ENCODE results near the gene ATP11B.

Gene ATP11B

DNA sequence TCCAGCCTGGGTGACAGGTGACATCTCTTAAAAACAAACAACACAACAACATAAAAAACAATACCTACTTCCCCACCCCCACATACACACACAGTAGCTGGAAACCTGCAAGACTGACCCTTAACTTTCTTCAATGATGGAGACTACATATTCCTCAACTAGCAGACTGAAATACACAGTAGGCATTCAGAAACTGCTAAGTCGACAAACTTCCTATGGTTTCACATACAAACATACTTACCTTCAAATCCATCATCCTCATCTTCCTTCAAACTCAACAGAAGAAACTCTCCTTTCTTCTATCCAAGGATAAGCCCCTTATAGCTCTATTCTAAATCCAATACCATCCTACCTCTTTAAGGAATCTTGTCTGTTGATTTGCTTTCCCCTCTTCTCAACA lies 156.4 kb downstream of the ATP11B start:
- DNase-seq (ENCODE audit: low read depth in 2 of 2), result no peak

DNA sequence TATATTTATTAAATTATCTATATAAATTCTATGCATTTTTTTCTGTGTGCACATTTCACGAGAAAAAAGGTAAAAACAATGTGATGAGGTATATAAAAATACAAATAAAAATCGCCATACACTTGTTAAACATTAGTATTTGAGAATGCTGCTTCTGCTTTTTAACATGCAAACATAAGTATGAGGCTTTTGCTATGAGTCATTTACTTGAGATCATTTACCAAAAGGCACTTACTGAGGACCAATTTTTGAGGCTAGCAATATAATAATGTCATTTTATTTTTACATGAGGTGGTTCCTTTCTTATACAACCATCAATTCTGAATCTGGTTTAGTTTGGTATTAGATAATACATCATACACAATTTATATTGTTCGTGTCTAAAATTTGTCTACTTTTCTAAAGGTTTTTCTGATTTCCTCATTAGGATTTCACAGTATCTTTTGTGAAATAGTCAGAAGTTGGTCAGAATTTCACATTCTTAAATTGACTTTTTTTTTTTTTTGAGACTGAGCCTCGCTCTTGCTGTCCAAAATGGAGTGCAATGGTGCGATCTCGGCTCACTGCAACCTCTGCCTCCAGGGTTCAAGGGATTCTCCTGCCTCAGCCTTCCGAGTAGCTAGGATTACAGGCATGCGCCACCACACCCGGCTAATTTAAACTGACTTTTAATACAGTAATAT lies 161.4 kb downstream of the ATP11B start:
- no peak for DNase-seq (ENCODE audit: low read depth in 2 of 2)

DNA sequence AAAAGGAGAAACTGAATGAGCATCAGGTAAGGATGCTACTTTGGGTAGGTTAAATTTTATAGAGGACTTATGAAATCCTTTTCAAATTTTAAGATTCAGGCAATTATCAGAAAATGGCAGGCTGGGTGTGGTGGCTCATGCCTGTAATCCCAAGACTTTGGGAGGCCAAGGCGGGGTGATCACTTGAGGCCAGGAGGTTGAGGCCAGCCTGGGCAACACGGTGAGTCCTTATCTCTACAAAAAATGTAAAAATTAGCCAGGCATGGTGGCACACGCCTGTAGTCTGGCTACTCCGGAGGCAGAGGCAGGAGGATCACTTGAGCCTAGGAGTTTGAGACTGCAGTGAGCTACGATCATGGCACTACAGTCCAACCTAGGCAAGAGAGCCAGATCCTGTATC lies 163.9 kb downstream of the ATP11B start:
- DNase-seq (ENCODE audit: low read depth in 2 of 2), result no peak

DNA sequence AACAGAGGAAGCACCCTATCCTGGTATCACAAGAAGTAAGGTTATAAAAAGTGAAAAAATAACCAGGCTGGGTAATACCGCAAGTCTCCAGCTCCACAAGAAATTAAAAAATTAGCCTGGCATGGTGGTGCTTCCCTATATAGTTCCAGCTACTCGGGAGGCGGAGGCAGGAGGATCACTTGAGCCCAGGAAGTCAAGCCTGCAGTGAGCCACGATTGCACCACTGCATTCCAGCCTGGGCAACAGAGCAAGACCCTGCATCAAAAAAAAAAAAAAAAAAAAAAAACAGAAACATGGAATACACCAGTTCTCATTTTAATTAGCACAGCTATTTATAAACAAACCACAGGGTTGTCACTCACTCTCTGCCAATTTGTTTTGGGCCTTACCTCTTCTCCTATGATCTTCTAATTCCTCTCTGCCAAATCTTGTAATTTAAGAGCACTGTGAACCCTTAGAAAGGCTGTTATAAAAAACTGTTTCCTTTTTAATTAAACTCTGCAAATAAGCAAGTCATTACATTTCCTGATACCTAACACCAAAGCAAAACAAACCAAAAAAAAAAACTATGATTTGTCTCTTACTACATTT lies 164.5 kb downstream of the ATP11B start:
- DNase-seq (ENCODE audit: low read depth in 2 of 2), result no peak

DNA sequence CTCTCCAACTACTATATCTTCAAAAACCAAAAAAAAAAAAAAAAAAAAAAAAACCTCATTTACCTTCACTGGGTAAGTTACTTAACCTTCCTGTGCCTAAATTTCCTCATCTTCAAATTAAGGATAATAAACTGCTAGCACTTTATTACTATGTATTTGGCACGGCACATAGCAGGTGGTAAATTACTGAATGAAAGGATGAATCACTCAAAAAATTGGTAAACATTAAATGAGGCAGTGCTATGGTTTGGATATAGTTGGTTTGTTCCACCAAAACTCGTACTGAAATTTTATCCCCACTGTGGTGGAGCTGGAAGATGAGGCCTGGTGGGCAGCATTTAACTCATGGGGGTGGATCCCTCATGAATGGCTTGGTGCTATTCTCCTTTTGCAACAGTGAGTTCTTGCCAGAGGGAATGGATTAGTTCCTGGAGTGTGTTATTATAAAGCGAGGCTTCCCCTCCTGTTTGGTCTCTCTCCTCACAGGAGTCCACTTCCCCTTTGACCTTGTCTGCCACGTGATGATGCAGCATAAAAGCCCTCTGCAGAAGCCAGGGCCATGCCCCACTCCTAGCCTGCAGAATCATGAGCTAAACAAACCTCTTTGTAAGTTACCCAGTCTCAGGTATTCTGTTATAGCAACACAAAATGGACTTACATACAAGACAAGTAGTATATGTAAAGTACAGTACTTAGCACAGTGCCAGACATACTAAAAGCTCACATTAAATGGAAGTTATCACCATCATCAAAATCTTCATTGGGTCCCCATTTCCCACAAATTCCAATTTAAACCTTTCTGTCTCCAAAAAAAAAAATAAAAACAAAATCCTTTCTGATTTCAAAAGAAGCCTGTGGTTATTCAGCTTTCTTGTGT lies 166.4 kb downstream of the ATP11B start:
- no peak for DNase-seq (ENCODE audit: low read depth in 2 of 2)

DNA sequence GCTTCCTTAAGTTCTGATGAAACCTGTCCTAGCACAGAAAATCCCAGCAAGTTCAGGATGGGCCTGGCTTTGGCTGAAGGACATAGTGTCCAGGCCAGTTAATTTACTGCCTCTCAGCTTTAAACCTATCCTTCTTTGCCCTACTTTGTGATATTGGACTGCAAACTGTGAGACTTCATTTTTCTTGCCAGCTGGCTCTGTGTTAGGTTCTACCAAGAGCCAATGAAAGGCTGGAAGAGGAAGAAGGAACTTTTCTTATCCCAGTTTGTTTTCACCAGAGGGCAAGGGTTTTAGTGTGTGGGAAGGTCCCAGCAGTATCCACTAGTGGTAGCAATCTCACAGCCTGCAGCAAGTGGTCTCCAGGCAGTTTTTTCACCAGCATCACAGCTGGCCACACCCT lies 168.9 kb downstream of the ATP11B start:
- DNase-seq (ENCODE audit: low read depth in 2 of 2), result no peak

DNA sequence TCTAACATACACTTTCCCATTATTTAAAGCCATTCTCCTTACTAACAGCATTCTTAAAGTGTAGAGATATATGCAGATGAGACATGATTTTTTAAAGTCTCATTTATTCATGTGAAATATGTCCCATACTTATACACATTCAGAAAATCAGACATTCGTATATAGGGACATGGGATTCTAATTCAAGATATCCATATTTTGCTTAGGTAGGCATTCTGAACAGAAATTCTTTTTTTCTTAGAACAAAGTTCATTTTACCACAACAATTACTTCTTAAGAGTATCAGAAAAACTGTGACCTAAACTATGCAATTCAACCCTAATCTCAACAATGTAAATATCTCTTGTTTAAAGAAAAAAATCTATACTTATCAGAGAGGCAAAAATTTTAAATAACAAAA lies 170.9 kb downstream of the ATP11B start:
- DNase-seq (ENCODE audit: low read depth in 2 of 2), result no peak

DNA sequence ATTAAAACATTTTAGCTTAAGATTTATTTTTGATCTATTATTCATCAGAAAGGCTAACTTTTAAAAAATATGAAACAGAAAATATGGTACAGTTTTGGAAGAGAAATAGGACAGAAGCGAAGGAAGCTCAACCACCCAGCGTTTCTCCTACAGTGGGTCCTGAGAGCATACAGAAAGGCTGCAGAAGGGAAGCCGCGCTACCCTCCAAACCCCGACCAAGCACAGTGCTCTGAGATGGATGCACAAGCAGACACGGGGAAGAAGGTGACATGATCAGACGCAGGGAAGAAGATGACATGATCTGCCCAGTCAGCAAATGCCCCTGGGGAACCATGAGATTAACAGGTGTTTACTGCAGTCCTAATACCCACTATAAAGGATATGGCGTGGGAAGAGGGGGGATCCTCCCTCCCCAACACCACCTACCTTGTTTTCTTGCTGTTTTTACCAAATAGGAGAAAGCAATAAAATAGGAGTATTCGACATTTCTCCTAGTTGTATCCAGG lies 172.6 kb downstream of the ATP11B start:
- no peak for DNase-seq (ENCODE audit: low read depth in 2 of 2)

DNA sequence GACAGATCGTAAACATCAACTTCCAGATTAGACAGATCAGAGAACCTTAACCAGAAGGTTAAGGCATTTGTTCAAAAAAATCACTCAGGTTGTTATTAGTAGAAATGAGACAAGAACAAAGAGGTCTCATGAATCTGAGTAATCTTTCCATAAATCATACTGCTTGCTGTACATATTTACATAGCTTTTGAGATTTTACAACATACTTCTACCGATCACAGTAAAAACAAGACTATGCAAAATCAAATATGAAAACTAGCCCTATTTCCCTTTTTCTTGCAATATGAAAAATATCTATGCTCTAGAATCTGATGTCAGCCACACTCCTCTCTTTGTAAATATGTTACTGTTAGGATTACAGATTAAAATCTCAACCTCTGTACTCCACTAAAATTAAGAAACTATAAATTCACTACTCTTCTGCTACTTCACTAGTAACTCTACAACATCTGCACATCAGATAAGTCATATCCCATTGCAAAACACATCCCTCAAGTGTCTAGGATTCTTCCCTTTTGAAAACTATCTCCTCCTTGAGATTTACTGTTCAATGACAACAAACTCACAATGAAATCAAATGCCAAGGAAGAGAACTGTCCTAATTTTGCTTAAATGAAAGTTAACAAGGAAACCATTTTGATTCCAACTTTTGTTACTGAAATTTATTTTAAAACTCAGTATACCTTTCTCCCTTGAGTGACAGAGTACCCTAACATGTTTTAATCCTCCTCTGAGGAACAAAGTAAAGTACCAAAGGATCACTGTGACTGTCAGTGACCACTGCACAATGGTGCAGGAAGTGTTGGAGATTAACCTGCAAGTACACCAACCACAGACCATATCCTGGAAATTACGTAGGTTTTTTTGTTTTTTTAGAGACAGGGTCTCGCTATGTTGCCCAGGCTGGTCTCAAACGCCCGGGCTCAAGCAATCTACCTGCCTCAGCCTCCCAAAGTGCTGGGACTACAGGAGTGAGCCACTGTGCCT lies 174.2 kb downstream of the ATP11B start:
- no peak for DNase-seq (ENCODE audit: low read depth in 2 of 2)

DNA sequence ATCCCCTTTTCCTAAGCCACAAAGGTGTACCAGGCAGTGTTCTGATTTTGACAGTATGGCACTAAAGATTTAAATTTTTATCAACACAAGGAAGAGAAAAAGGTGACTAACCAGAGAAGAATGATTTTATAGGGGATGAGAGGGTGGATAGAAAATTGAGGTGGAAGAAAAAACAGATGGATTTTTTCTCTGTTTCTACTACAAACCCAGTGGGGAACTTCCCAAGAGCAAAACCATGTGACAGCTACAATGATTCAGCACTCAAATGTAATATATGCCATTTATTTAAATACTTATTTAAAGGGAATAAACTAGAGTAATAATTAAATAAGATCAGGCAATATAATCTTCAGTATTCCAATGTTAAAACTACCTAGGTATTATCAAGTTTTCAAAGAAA lies 176.0 kb downstream of the ATP11B start:
- DNase-seq (ENCODE audit: low read depth in 2 of 2), result no peak

DNA sequence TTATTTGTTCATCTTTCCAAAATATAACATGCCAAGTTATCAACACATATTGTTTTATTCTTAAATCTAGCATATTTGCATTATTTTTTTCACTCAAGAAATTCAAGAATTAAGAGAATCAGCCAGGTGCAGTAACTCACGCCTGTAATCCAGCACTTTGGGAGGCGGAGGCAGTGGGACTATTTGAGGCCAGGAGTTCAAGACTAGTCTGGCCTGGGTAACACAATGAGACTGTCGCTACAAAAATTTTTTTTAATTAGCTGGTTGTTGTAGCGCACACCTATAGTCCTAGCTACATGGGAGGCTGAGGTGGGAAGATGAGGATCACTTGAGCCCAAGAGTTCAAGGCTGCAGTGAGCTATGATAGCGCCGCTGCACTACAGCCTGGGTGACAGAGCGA lies 176.5 kb downstream of the ATP11B start:
- no peak for DNase-seq (ENCODE audit: low read depth in 2 of 2)

DNA sequence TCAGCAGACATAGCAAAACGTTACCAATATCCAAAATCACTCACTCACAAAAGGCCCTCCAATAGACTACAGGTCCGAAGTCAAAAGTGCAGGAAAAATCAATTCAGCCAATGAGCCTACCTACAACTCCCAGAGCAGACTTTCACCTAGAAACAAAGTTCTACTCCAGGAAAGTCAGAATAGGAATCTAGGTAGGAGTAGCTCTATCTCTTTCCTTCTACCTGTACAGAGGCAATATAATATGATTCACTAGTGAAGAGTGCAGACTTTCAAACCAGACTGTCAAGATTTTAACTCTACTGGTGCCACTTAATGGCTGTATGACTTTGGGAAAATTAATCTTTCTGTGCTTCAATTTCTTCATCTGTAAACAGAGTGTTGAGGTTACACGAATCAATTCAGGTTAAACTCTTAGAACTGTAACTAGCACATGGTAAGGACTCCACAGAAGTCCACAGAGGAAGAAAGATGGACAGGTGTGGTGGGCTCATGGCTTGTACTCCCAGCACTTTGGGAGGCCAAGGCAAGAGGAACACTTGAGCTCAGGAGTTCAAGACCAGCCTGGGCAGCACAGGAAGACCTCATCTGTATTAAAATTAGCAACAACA lies 177.6 kb downstream of the ATP11B start:
- DNase-seq (ENCODE audit: low read depth in 2 of 2), result no peak

Data from stimulated activated CD8-positive, alpha-beta memory T cell treated with anti-CD3 and anti-CD28 coated beads, Interleukin-15, amount 100 ng/mL, for 48 hours (primary cell).